Endodermal cell (in vitro differentiated cells): ENCODE data around the gene LRP11. TPM values are rescaled to one million over a fixed set of nuclear protein-coding genes. Genes with fewer than 3 reads are reported as not detected.

Source experiments
- DNase-seq: peaks from one replicate; pipeline ENCODE4 v3.0.0-alpha.2; 2017
- H3K27ac ChIP-seq: 2 replicates; pipeline ENCODE4 v1.5.1; 2013; ENCODE audit warnings: mild to moderate bottlenecking, low read depth, low read length, moderate library complexity
- H3K27me3 ChIP-seq: 2 replicates; pipeline ENCODE4 v1.6.1; 2013; ENCODE audit warnings: mild to moderate bottlenecking, low read length, moderate library complexity; ENCODE audit not compliant: insufficient read depth, control insufficient read depth, poor library complexity, severe bottlenecking
- H3K36me3 ChIP-seq: 2 replicates; pipeline ENCODE4 v1.7.0; 2013; ENCODE audit warnings: mild to moderate bottlenecking, low read length, moderate library complexity; ENCODE audit not compliant: control insufficient read depth, insufficient read depth
- H3K4me1 ChIP-seq: one replicate; pipeline ENCODE4 v1.7.0; 2013; ENCODE audit warnings: low read length; ENCODE audit not compliant: control insufficient read depth, insufficient read depth
- H3K4me3 ChIP-seq: 2 replicates; pipeline ENCODE4 v1.5.1; 2013; ENCODE audit warnings: mild to moderate bottlenecking, low read length, moderate library complexity
- H3K9ac ChIP-seq: 2 replicates; pipeline ENCODE4 v1.6.1; 2013; ENCODE audit warnings: mild to moderate bottlenecking, low read length, moderate library complexity; ENCODE audit not compliant: poor library complexity, severe bottlenecking; ENCODE audit errors: extremely low read depth
- H3K9me3 ChIP-seq: 2 replicates; pipeline ENCODE4 v1.6.1; 2013; ENCODE audit warnings: mild to moderate bottlenecking, low read length, moderate library complexity; ENCODE audit not compliant: control insufficient read depth
- H3K27ac Mint-ChIP-seq: 2 replicates; pipeline ENCODE4 v1.8.0; 2020; ENCODE audit warnings: mixed read lengths
- H3K27me3 Mint-ChIP-seq: 2 replicates; pipeline ENCODE4 v1.8.0; 2021; ENCODE audit warnings: mild to moderate bottlenecking, mixed read lengths; ENCODE audit not compliant: insufficient read depth
- H3K36me3 Mint-ChIP-seq: 2 replicates; pipeline ENCODE4 v1.8.0; 2020; ENCODE audit warnings: low read depth, mixed read lengths
- H3K4me1 Mint-ChIP-seq: 2 replicates; pipeline ENCODE4 v1.8.0; 2020; ENCODE audit warnings: mixed read lengths
- H3K4me3 Mint-ChIP-seq: 2 replicates; pipeline ENCODE4 v1.8.0; 2020; ENCODE audit warnings: mild to moderate bottlenecking, moderate library complexity, mixed read lengths
- H3K9me3 Mint-ChIP-seq: 2 replicates; pipeline ENCODE4 v1.8.0; 2020; ENCODE audit warnings: mild to moderate bottlenecking, mixed read lengths
- CTCF ChIP-seq: fragments of 200-600 bp; sonication (generic); conservative IDR thresholded peaks from 2 replicates; pipeline ENCODE4 v1.5.0; 2021; ENCODE audit warnings: antibody characterized with exemption, mild to moderate bottlenecking
- WGBS, 2 experiments: methylation state at CpG; one replicate each; pipeline versions ENCODE4 v1.1.5 to v1.1.7; 2013; ENCODE audit warnings: missing lambda C conversion rate in 2 of 2, mixed read lengths in 1 of 2; ENCODE audit not compliant: insufficient coverage in 1 of 2, insufficient read length in 1 of 2; 5-methylcytosine and 5-hydroxymethylcytosine counted together
- total RNA-seq, 2 donors: library from RNA; stranded (reverse); fragmentation: NEBNext Ultra II Directional in 1 of 2; extraction: Animal tissue kit (Norgen Biotek cat#: 25700) in 1 of 2; gene quantifications; 2 replicates in 1 of 2; 3 replicates in 1 of 2; pipeline ENCODE4 v1.2.1, GENCODE V29; 2021

Gene LRP11
- total RNA-seq, 2 donors from 2014 or later = 3.6 to 6.0 TPM

- Mint-ChIP-seq H3K36me3 (peaks cover 21% of the 10 kb centered on the region), H3K4me1 (no peaks in the 10 kb centered on the region), H3K9me3 (no peaks in the 10 kb centered on the region), H3K4me3 (no peak overlapping the region), H3K27me3 (no peaks in the 10 kb centered on the region), H3K27ac (no peak overlapping the region)
- Histone ChIP-seq H3K27me3 (no peaks in the 10 kb centered on the region), H3K27ac (no peak overlapping the region), H3K9me3 (no peaks in the 10 kb centered on the region), H3K36me3 (peaks cover 27% of the 10 kb centered on the region), H3K4me1 (no peaks in the 10 kb centered on the region), H3K9ac (no peak overlapping the region), H3K4me3 (no peak overlapping the region)
- no peak for DNase-seq
- TF ChIP-seq CTCF = no peak
- 99 to 100% methylated on average over 2 to 4 of the region's 4 CpGs for WGBS, 2 experiments
These were observed 48.4 kb downstream of the LRP11 start for GRCh38 chr6:149815788-149816187.

- Histone ChIP-seq H3K27ac (no peak overlapping the region), H3K9ac (no peak overlapping the region), H3K36me3 (peaks cover 39% of the 10 kb centered on the region), H3K9me3 (no peaks in the 10 kb centered on the region), H3K4me3 (no peak overlapping the region), H3K4me1 (no peaks in the 10 kb centered on the region), H3K27me3 (no peaks in the 10 kb centered on the region)
- 95 to 100% methylated on average over 3 of the region's 3 CpGs for WGBS, 2 experiments
- no peak for TF ChIP-seq CTCF
- no peak for DNase-seq
- Mint-ChIP-seq H3K4me1 (no peaks in the 10 kb centered on the region), H3K9me3 (no peaks in the 10 kb centered on the region), H3K27me3 (no peaks in the 10 kb centered on the region), H3K4me3 (no peak overlapping the region), H3K27ac (no peak overlapping the region), H3K36me3 (peaks cover 21% of the 10 kb centered on the region)
These were observed 50.8 kb downstream of the LRP11 start for GRCh38 chr6:149813351-149813750.

- Mint-ChIP-seq H3K27ac (no peak overlapping the region), H3K4me3 (no peak overlapping the region), H3K36me3 (peaks cover 26% of the 10 kb centered on the region), H3K4me1 (no peaks in the 10 kb centered on the region), H3K27me3 (no peaks in the 10 kb centered on the region), H3K9me3 (no peaks in the 10 kb centered on the region)
- Histone ChIP-seq H3K4me3 (no peak overlapping the region), H3K9ac (no peak overlapping the region), H3K9me3 (no peaks in the 10 kb centered on the region), H3K36me3 (peaks cover 43% of the 10 kb centered on the region), H3K27me3 (no peaks in the 10 kb centered on the region), H3K4me1 (no peaks in the 10 kb centered on the region), H3K27ac (no peak overlapping the region)
- DNase-seq = no peak
- TF ChIP-seq CTCF = no peak
- WGBS, 2 experiments = 98 to 100% methylated on average over 1 to 2 of the region's 2 CpGs
These were observed 54.4 kb downstream of the LRP11 start for GRCh38 chr6:149809798-149810197.
